Endothelial cell of umbilical vein (primary cell): ENCODE results near the gene CACNA1E. TPM values are rescaled to one million over a fixed set of nuclear protein-coding genes. Genes with fewer than 3 reads are reported as not detected.

Experiments used
- Bru-seq: library from RNA; stranded (reverse); fragments of 400-500 nt; gene quantifications from one replicate; lab custom pipeline; 2021; lab: Mats Ljungman, UMichigan
- BruChase-seq, 2 experiments: library from RNA; stranded (reverse); fragments of 400-500 nt; gene quantifications; one replicate each; lab custom pipeline; 2021; lab: Mats Ljungman, UMichigan
- BruUV-seq: library from RNA; stranded (reverse); fragments of 400-500 nt; replicated peaks from 2 replicates; lab custom pipeline; 2021; lab: Mats Ljungman, UMichigan
- CTCF ChIA-PET: fragments of 300-600, 350-600 bp; sonication (Branson Sonifier 250); formaldehyde crosslinking; loops from one replicate; lab custom pipeline; 2021; ENCODE audit warnings: antibody characterized with exemption, inconsistent platforms; lab: Charles Lee
- POLR2A ChIA-PET: fragments of 300-600, 350-600 bp; sonication (Branson Sonifier 250); formaldehyde crosslinking; loops from one replicate; lab custom pipeline; 2021; ENCODE audit warnings: antibody characterized with exemption, inconsistent platforms; lab: Charles Lee
- DNase-seq: peaks from one replicate; pipeline ENCODE4 v3.0.0-alpha.2; 2011; ENCODE audit warnings: low read depth, low spot score
- FAIRE-seq: peaks from 2 replicates; lab custom pipeline; 2011; peaks lifted over from hg19 to GRCh38; lab: Jason Lieb, UNC
- H2AFZ ChIP-seq: 2 replicates; pipeline ENCODE4 v1.6.0; 2012; ENCODE audit warnings: low read depth, low read length, control low read depth, inconsistent platforms
- H3K27ac ChIP-seq: 2 replicates; pipeline ENCODE4 v1.5.1; 2011; ENCODE audit warnings: low read depth, mild to moderate bottlenecking, control low read depth, low read length, moderate library complexity; ENCODE audit not compliant: insufficient read depth
- H3K27me3 ChIP-seq, 2 experiments: 2 replicates each; pipeline versions ENCODE4 v1.6.0 to v1.6.1; 2011; ENCODE audit warnings: low read length in 2 of 2, mixed read lengths in 1 of 2; ENCODE audit not compliant: control insufficient read depth in 2 of 2, insufficient read depth in 2 of 2
- H3K36me3 ChIP-seq, 2 experiments: 2 replicates in 1 of 2; 3 replicates in 1 of 2; pipeline ENCODE4 v1.5.1; 2011; ENCODE audit warnings: low read length in 2 of 2, mild to moderate bottlenecking in 1 of 2, moderate library complexity in 1 of 2; ENCODE audit not compliant: control insufficient read depth in 2 of 2, insufficient read depth in 2 of 2; ENCODE audit errors: extremely low read depth in 1 of 2
- H3K4me1 ChIP-seq: 3 replicates; pipeline ENCODE4 v1.5.1; 2011; ENCODE audit warnings: mild to moderate bottlenecking, low read length; ENCODE audit not compliant: control insufficient read depth, insufficient read depth; ENCODE audit errors: extremely low read depth
- H3K4me2 ChIP-seq: 2 replicates; pipeline ENCODE4 v1.6.1; 2011; ENCODE audit warnings: low read length, control low read depth, mixed read lengths; ENCODE audit not compliant: insufficient read depth
- H3K4me3 ChIP-seq, 3 experiments: fragments of 200-600 bp in 1 of 3; sonication (generic), shearing (Covaris generic) in 1 of 3; replicated peaks in 1 of 3; 2 replicates each; pipeline ENCODE4 v1.5.1; 2011 to 2016; ENCODE audit warnings: control low read depth in 3 of 3, low read length in 3 of 3, mild to moderate bottlenecking in 2 of 3, inconsistent platforms in 1 of 3, low read depth in 1 of 3, moderate library complexity in 1 of 3; ENCODE audit not compliant: insufficient read depth in 1 of 3
- H3K79me2 ChIP-seq: 2 replicates; pipeline ENCODE4 v1.6.0; 2012; ENCODE audit warnings: low read length, inconsistent platforms; ENCODE audit not compliant: control insufficient read depth, insufficient read depth
- H3K9ac ChIP-seq: replicated peaks from 2 replicates; pipeline ENCODE3; 2011; ENCODE audit warnings: low read length, control low read depth; ENCODE audit not compliant: insufficient read depth; ENCODE audit errors: extremely low read depth
- H3K9me1 ChIP-seq: replicated peaks from 3 replicates; pipeline ENCODE4 v1.6.0; 2011; ENCODE audit warnings: mild to moderate bottlenecking, low read length; ENCODE audit not compliant: control insufficient read depth, insufficient read depth; ENCODE audit errors: extremely low read depth
- H3K9me3 ChIP-seq: replicated peaks from 2 replicates; pipeline ENCODE4 v1.5.1; 2012; ENCODE audit warnings: low read length, inconsistent platforms; ENCODE audit not compliant: control insufficient read depth, insufficient read depth
- H4K20me1 ChIP-seq: replicated peaks from 2 replicates; pipeline ENCODE3; 2011; ENCODE audit warnings: mild to moderate bottlenecking, low read length; ENCODE audit not compliant: control insufficient read depth, insufficient read depth; ENCODE audit errors: extremely low read depth
- CTCF ChIP-seq, 2 donors: IDR thresholded peaks; 1 replicate in 1 of 2; 2 replicates in 1 of 2; pipeline ENCODE4 v1.5.1; 2011; ENCODE audit warnings: low read length in 2 of 2, mild to moderate bottlenecking in 2 of 2, moderate library complexity in 2 of 2, control low read depth in 1 of 2, inconsistent platforms in 1 of 2, low read depth in 1 of 2; ENCODE audit not compliant: insufficient read depth in 1 of 2; ENCODE audit errors: extremely low read depth in 1 of 2
- EZH2 ChIP-seq: IDR thresholded peaks from 2 replicates; pipeline ENCODE4 v1.6.1; 2012; ENCODE audit warnings: borderline replicate concordance, low read depth, mild to moderate bottlenecking, moderate library complexity, low read length, inconsistent platforms; ENCODE audit not compliant: severe bottlenecking
- FOS ChIP-seq: IDR thresholded peaks from 2 replicates; pipeline ENCODE4 v1.6.1; 2011; ENCODE audit warnings: mild to moderate bottlenecking, low read length, moderate library complexity, borderline replicate concordance; ENCODE audit not compliant: insufficient read depth
- MAX ChIP-seq: IDR thresholded peaks from 2 replicates; pipeline ENCODE4 v1.6.1; 2011; ENCODE audit not compliant: insufficient read depth, insufficient read length
- MYC ChIP-seq: IDR thresholded peaks from one replicate; pipeline ENCODE4 v1.6.1; 2011; ENCODE audit warnings: mild to moderate bottlenecking, low read depth, low read length
- POLR2A ChIP-seq: IDR thresholded peaks from 2 replicates; pipeline ENCODE4 v1.6.1; 2012; ENCODE audit warnings: low read depth, mild to moderate bottlenecking, control low read depth, low read length
- POLR2AphosphoS5 ChIP-seq: IDR thresholded peaks from 2 replicates; pipeline ENCODE4 v1.6.1; 2012; ENCODE audit warnings: low read depth, mild to moderate bottlenecking, control low read depth, low read length, moderate library complexity; ENCODE audit not compliant: insufficient read depth
- dilution Hi-C: fragments of 300-500 bp; cut with MboI; formaldehyde crosslinking; loops from one replicate; pipeline ENCODE4 v1.15.0; 2019; ENCODE audit warnings: low sequenced_read_pairs; ENCODE audit not compliant: extremely low pct_ligation_motif_present
- intact Hi-C: fragments of 100-400 bp; cut with micrococcal nuclease; formaldehyde crosslinking; loops from one replicate; pipeline ENCODE4 v1.10.0; 2022
- long read RNA-seq: library from polyadenylated mRNA; stranded (forward); transcript quantifications from one replicate; pipeline ENCODE4 v2.0.0, GENCODE V29; 2021
- polyA minus RNA-seq, 3 experiments: library from RNA; depleted of rRNA, polyadenylated mRNA; stranded (reverse); fragments of >200 nt; gene quantifications; 1 replicate in 1 of 3; 2 replicates in 2 of 3; pipeline ENCODE4 v1.2.3, GENCODE V29; 2011
- polyA plus RNA-seq, 4 experiments: library from polyadenylated mRNA; depleted of rRNA in 3 of 4; stranded (reverse) in 3 of 4; unstranded in 1 of 4; fragments of >200 nt; gene quantifications; 2 replicates each; pipeline versions ENCODE4 v1.2.1 to v1.2.3, GENCODE V29; 2011 to 2012; ENCODE audit warnings: missing spikeins in 1 of 4
- total RNA-seq: library from RNA; stranded (reverse); gene quantifications from 2 replicates; pipeline ENCODE4 v1.2.3, GENCODE V29; 2021

Gene CACNA1E
- total RNA-seq (not detected in 2 replicates), polyA plus RNA-seq (not detected in 2 replicates), polyA minus RNA-seq (not detected in 2 replicates), Bru-seq, nascent RNA (not detected), BruChase-seq, experiment 1, labeled RNA remaining after a 6-hour chase (not detected), BruChase-seq, experiment 2, labeled RNA remaining after a 2-hour chase (not detected)
- polyA plus RNA-seq (2011; cell fraction: cytosol; rRNA removed): not detected in 2 replicates
- polyA plus RNA-seq (2011; cell fraction: nucleus; rRNA removed): not detected in 2 replicates
- polyA plus RNA-seq (2012): not detected in 2 replicates
- polyA minus RNA-seq (2011; cell fraction: cytosol; rRNA and poly(A)+ RNA removed): not detected
- polyA minus RNA-seq (2011; cell fraction: nucleus; rRNA and poly(A)+ RNA removed): not detected in 2 replicates
- long read RNA-seq: 0 reads

GRCh38 chr1:181483285-181484195 lies at the start of gene CACNA1E:
Gene CACNA1E (plus strand): TSS chr1:181483517. CDS start chr1:181483745, 228 bp downstream.
- Histone ChIP-seq H3K4me3 (no peak within 1 kb of the TSS), H3K9me3 (no peaks in the 10 kb centered on the region), H3K27me3 (peaks cover 33 to 47% of the 10 kb centered on the region in 2 experiments), H3K36me3 (no peaks in the 10 kb centered on the region), H3K27ac (no peak within 1 kb of the TSS), H4K20me1 (no peaks in the 10 kb centered on the region), H3K79me2 (no peaks in the 10 kb centered on the region), H3K4me2 (peak within 1 kb of the TSS; percentile 50), H3K9ac (no peak within 1 kb of the TSS), H3K4me1 (no peaks in the 10 kb centered on the region), H2AFZ (peak within 1 kb of the TSS; percentile 27), H3K9me1 (no peaks in the 10 kb centered on the region)
- ChIA-PET CTCF (interaction anchor here (1.6 kb wide), 1 partner anchor 597 kb away, joined by 7 read pairs; no protein-coding TSS in a partner anchor), POLR2A (no interaction called here)
- intact Hi-C loops: no loop called here
- BruUV-seq: no TSS peak
- no peak for TF ChIP-seq FOS
- TF ChIP-seq POLR2AphosphoS5: no peak
- TF ChIP-seq POLR2A: no peak
- no peak for TF ChIP-seq MYC
- no peak for TF ChIP-seq CTCF (IDR thresholded peaks at IDR 0.05; ENCODE audit: extremely low read depth in 1 of 2, insufficient read depth in 1 of 2, low read depth in 1 of 2, low read length in 2 of 2)
- no peak for TF ChIP-seq MAX
- no peak for TF ChIP-seq EZH2
- FAIRE-seq: no peak
- dilution Hi-C loops: no loop called here
- DNase-seq: no peak
